A549 (cell line): Measurements from ENCODE around the gene NEK11. TPM values are rescaled to one million over a fixed set of nuclear protein-coding genes. Genes with fewer than 3 reads are reported as not detected.

Experiments used
- ATAC-seq, 2 experiments: fragments of 200-7000 bp in 1 of 2; fragments of >200 bp in 1 of 2; cut with Nextera tagmentation in 1 of 2; cut with Tn5 transposase in 1 of 2; 3 replicates each; pipeline versions ENCODE4 v1.8.0 to v1.9.1; 2018 to 2020; ENCODE audit warnings: mild to moderate bottlenecking in 1 of 2, moderate library complexity in 1 of 2
- CTCF ChIA-PET: fragments of 300-600 bp; sonication (Branson Sonifier 250); formaldehyde crosslinking; extraction: SDS; loops from one replicate; lab custom pipeline; 2021; ENCODE audit warnings: antibody characterized with exemption, inconsistent platforms; lab: Yijun Ruan, JAX
- POLR2A ChIA-PET: fragments of 350-600 bp; formaldehyde crosslinking; extraction: SDS; loops from one replicate; lab custom pipeline; 2021; ENCODE audit warnings: antibody characterized with exemption, inconsistent platforms; lab: Yijun Ruan, JAX
- DNase-seq, 2 experiments: peaks; one replicate each; pipeline versions ENCODE4 v3.0.0 to v3.0.0-alpha.2; 2011 to 2016; ENCODE audit warnings: low read depth in 1 of 2, low spot score in 1 of 2
- FAIRE-seq: peaks from 2 replicates; lab custom pipeline; 2011; peaks lifted over from hg19 to GRCh38; lab: Jason Lieb, UNC
- H3K27ac ChIP-seq, 2 experiments: fragments of >200 bp; sonication (Bioruptor Twin); formaldehyde crosslinking; 3 replicates each; pipeline ENCODE4 v1.5.1; 2016 to 2017
- H3K4me1 ChIP-seq: fragments of >200 bp; sonication (Bioruptor Twin); formaldehyde crosslinking; 3 replicates; pipeline ENCODE4 v1.6.1; 2016
- H3K4me2 ChIP-seq: fragments of >200 bp; sonication (Bioruptor Twin); formaldehyde crosslinking; 3 replicates; pipeline ENCODE4 v1.6.1; 2016
- H3K4me3 ChIP-seq: fragments of >200 bp; sonication (Bioruptor Twin); formaldehyde crosslinking; 3 replicates; pipeline ENCODE4 v1.5.1; 2016
- H3K9me3 ChIP-seq: fragments of >200 bp; sonication (Bioruptor Twin); formaldehyde crosslinking; 3 replicates; pipeline ENCODE4 v1.6.1; 2016
- CBX2 ChIP-seq: fragments of 200-600 bp; sonication (generic); IDR thresholded peaks from 2 replicates; pipeline ENCODE4 v1.6.1; 2016; ENCODE audit warnings: low read depth, mild to moderate bottlenecking, borderline replicate concordance
- CHD2 ChIP-seq: fragments of 150-350 bp; IDR thresholded peaks from 2 replicates; pipeline ENCODE4 v1.6.1; 2014; ENCODE audit warnings: low read length; ENCODE audit not compliant: partially characterized antibody
- CHD4 ChIP-seq: fragments of 200-600 bp; sonication (generic); IDR thresholded peaks from 2 replicates; pipeline ENCODE4 v1.6.1; 2016; ENCODE audit warnings: antibody characterized with exemption, mild to moderate bottlenecking, borderline replicate concordance
- EHF ChIP-seq: fragments of 250-450 bp; sonication (Bioruptor Pico); IDR thresholded peaks from 2 replicates; pipeline ENCODE4 v1.5.0; 2020; ENCODE audit warnings: mild to moderate bottlenecking
- EP300 ChIP-seq, 2 experiments: fragments of >200 bp; sonication (Bioruptor Twin); formaldehyde crosslinking; IDR thresholded peaks; 2 replicates in 1 of 2; 3 replicates in 1 of 2; pipeline ENCODE4 v1.6.1; 2016 to 2017
- FOXS1 ChIP-seq: fragments of 250-450 bp; sonication (Bioruptor Pico); IDR thresholded peaks from 2 replicates; pipeline ENCODE4 v1.5.0; 2020; ENCODE audit warnings: mild to moderate bottlenecking, moderate library complexity
- GATA3 ChIP-seq: IDR thresholded peaks from 2 replicates; pipeline ENCODE4 v1.6.1; 2012; ENCODE audit warnings: borderline replicate concordance
- HDAC2 ChIP-seq: fragments of 200-600 bp; sonication (generic); IDR thresholded peaks from 2 replicates; pipeline ENCODE4 v1.6.1; 2016
- HOXB5 ChIP-seq: fragments of 250-450 bp; sonication (Bioruptor Pico); IDR thresholded peaks from 2 replicates; pipeline ENCODE4 v1.5.0; 2020; ENCODE audit warnings: mild to moderate bottlenecking, moderate library complexity
- JUN ChIP-seq, 2 experiments: fragments of >200 bp; sonication (Bioruptor Twin); formaldehyde crosslinking; IDR thresholded peaks; 2 replicates in 1 of 2; 3 replicates in 1 of 2; pipeline ENCODE4 v1.6.1; 2016 to 2017
- JUNB ChIP-seq: fragments of >200 bp; sonication (Bioruptor Twin); formaldehyde crosslinking; IDR thresholded peaks from 2 replicates; pipeline ENCODE4 v1.6.1; 2016
- MAFK ChIP-seq: fragments of 450-650 bp; IDR thresholded peaks from 2 replicates; pipeline ENCODE4 v1.6.1; 2014; ENCODE audit not compliant: partially characterized antibody
- NPAS2 ChIP-seq: fragments of 250-450 bp; sonication (Bioruptor Pico); IDR thresholded peaks from 2 replicates; pipeline ENCODE4 v1.8.0; 2022; ENCODE audit warnings: mild to moderate bottlenecking, moderate library complexity, borderline replicate concordance
- PBX3 ChIP-seq: IDR thresholded peaks from 2 replicates; pipeline ENCODE4 v1.6.1; 2012
- RFX5 ChIP-seq: fragments of 450-650 bp; IDR thresholded peaks from 2 replicates; pipeline ENCODE4 v1.7.1; 2014; ENCODE audit warnings: antibody characterized with exemption, mild to moderate bottlenecking, moderate library complexity
- TFCP2L1 ChIP-seq: fragments of 250-450 bp; sonication (Bioruptor Pico); IDR thresholded peaks from 2 replicates; pipeline ENCODE4 v1.5.0; 2021; ENCODE audit warnings: mild to moderate bottlenecking
- ZSCAN20 ChIP-seq: fragments of 250-450 bp; sonication (Bioruptor Pico); IDR thresholded peaks from 2 replicates; pipeline ENCODE4 v1.8.0; 2022; ENCODE audit warnings: mild to moderate bottlenecking, moderate library complexity
- WGBS: methylation state at CpG from one replicate; pipeline ENCODE4 v1.1.6; 2017; ENCODE audit errors: missing lambda C conversion rate; 5-methylcytosine and 5-hydroxymethylcytosine counted together
- polyA plus RNA-seq, 4 experiments: library from polyadenylated mRNA; depleted of rRNA in 3 of 4; stranded (reverse); fragments of >200 nt; fragmentation: RNase III in 1 of 4; extraction: RNeasy Plus Mini Kit Qiagen cat#74134 plus additional on column Dnase treatment in 1 of 4; gene quantifications; 2 replicates in 3 of 4; 3 replicates in 1 of 4; pipeline ENCODE4 v1.2.3, GENCODE V29; 2011 to 2017
- TF ChIP-seq, protein P1 (sequence below): fragments of 250-450 bp; sonication (Bioruptor Pico); IDR thresholded peaks from 2 replicates; pipeline ENCODE4 v1.5.0; 2021; ENCODE audit warnings: mild to moderate bottlenecking, moderate library complexity, borderline replicate concordance
- TF ChIP-seq, protein P2 (sequence below): fragments of 150-350 bp; IDR thresholded peaks from 2 replicates; pipeline ENCODE4 v1.6.1; 2014; ENCODE audit warnings: low read depth, mild to moderate bottlenecking, low read length
- TF ChIP-seq, protein P3 (sequence below): IDR thresholded peaks from 2 replicates; pipeline ENCODE4 v1.6.1; 2012
- TF ChIP-seq, protein P4 (sequence below): fragments of 200-600 bp; sonication (generic); IDR thresholded peaks from 2 replicates; pipeline ENCODE4 v1.6.1; 2016; ENCODE audit warnings: antibody characterized with exemption, mild to moderate bottlenecking, moderate library complexity

The NEK11 gene
- polyA plus RNA-seq, 2 of the 4 experiments (the other 2 are of a cell fraction) = 5.8 to 8.9 TPM

DNA sequence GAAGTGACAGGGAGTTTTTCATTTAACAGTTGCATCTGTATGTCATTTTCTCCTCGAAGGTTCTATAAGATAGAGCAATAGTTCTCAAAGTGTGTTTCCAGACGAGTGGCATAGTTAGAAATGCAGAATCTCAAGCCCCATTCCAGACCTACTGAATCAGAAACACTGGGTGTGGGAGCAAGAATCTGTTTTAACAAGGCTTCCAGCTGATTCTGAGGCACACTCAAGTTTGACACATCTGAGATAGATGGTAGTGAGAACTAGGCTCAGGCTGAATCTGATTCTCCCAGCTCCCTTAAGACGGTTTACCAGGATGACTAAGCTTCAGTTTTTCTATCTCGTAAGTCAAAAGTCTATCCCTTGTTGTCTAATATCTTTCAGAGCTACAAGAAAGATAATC lies 195.1 kb downstream of the NEK11 start:
- H3K4me3 ChIP-seq = no peak overlapping the region
- FAIRE-seq (no peak), DNase-seq (peak in 1 of 2 experiments; percentile 3), ATAC-seq (no peak)
- CTCF ChIA-PET = no interaction called here
- no peak for TF ChIP-seq ZSCAN20 (CRISPR knock-in tag)
- no peak for TF ChIP-seq JUN (IDR thresholded peaks at IDR 0.05)
- TF ChIP-seq GATA3 = no peak
- no peak for TF ChIP-seq PBX3
- no peak for TF ChIP-seq RFX5
- no peak for TF ChIP-seq HDAC2
- TF ChIP-seq, protein P1, sequence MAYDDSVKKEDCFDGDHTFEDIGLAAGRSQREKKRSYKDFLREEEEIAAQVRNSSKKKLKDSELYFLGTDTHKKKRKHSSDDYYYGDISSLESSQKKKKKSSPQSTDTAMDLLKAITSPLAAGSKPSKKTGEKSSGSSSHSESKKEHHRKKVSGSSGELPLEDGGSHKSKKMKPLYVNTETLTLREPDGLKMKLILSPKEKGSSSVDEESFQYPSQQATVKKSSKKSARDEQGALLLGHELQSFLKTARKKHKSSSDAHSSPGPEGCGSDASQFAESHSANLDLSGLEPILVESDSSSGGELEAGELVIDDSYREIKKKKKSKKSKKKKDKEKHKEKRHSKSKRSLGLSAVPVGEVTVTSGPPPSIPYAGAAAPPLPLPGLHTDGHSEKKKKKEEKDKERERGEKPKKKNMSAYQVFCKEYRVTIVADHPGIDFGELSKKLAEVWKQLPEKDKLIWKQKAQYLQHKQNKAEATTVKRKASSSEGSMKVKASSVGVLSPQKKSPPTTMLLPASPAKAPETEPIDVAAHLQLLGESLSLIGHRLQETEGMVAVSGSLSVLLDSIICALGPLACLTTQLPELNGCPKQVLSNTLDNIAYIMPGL (CRISPR knock-in tag) = no peak
- TF ChIP-seq, protein P2, sequence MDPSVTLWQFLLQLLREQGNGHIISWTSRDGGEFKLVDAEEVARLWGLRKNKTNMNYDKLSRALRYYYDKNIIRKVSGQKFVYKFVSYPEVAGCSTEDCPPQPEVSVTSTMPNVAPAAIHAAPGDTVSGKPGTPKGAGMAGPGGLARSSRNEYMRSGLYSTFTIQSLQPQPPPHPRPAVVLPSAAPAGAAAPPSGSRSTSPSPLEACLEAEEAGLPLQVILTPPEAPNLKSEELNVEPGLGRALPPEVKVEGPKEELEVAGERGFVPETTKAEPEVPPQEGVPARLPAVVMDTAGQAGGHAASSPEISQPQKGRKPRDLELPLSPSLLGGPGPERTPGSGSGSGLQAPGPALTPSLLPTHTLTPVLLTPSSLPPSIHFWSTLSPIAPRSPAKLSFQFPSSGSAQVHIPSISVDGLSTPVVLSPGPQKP = no peak
- TF ChIP-seq HOXB5 (CRISPR knock-in tag) = no peak
- no peak for TF ChIP-seq FOXS1 (CRISPR knock-in tag)
- no peak for TF ChIP-seq JUNB
- TF ChIP-seq TFCP2L1 (CRISPR knock-in tag) = no peak
- TF ChIP-seq, protein P3, sequence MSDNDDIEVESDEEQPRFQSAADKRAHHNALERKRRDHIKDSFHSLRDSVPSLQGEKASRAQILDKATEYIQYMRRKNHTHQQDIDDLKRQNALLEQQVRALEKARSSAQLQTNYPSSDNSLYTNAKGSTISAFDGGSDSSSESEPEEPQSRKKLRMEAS = no peak
- TF ChIP-seq EP300 (IDR thresholded peaks at IDR 0.05) = no peak
- no peak for TF ChIP-seq CBX2
- TF ChIP-seq CHD2 = no peak
- TF ChIP-seq, protein P4, sequence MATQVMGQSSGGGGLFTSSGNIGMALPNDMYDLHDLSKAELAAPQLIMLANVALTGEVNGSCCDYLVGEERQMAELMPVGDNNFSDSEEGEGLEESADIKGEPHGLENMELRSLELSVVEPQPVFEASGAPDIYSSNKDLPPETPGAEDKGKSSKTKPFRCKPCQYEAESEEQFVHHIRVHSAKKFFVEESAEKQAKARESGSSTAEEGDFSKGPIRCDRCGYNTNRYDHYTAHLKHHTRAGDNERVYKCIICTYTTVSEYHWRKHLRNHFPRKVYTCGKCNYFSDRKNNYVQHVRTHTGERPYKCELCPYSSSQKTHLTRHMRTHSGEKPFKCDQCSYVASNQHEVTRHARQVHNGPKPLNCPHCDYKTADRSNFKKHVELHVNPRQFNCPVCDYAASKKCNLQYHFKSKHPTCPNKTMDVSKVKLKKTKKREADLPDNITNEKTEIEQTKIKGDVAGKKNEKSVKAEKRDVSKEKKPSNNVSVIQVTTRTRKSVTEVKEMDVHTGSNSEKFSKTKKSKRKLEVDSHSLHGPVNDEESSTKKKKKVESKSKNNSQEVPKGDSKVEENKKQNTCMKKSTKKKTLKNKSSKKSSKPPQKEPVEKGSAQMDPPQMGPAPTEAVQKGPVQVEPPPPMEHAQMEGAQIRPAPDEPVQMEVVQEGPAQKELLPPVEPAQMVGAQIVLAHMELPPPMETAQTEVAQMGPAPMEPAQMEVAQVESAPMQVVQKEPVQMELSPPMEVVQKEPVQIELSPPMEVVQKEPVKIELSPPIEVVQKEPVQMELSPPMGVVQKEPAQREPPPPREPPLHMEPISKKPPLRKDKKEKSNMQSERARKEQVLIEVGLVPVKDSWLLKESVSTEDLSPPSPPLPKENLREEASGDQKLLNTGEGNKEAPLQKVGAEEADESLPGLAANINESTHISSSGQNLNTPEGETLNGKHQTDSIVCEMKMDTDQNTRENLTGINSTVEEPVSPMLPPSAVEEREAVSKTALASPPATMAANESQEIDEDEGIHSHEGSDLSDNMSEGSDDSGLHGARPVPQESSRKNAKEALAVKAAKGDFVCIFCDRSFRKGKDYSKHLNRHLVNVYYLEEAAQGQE = no peak
- H3K9me3 ChIP-seq = no peaks in the 10 kb centered on the region
- POLR2A ChIA-PET = no interaction called here
- H3K4me2 ChIP-seq = no peak overlapping the region
- H3K27ac ChIP-seq = no peak overlapping the region
- H3K4me1 ChIP-seq = peaks cover 17% of the 10 kb centered on the region
- 50% methylated on average over 4 of the region's 4 CpGs for WGBS

DNA sequence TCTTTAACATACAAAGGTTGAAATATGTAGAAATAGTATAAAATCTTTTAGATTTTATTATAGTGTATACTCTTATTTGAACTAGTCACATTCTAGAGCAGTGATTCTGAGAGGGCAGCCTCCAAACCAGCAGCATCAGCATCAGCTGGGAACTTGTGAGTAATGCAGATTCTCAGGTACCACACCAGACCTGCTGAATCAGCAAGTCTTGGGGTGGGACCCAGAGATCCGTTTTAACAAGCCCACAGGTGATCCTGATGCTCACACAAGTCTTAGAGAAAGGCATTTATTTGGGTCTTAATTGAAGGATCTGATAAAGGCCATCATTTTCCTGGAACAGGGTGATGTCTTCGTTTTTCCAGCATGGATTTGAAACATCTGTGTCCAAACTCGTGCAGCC lies 195.9 kb downstream of the NEK11 start:
- no peak overlapping the region for H3K4me2 ChIP-seq
- 44% methylated on average over 3 of the region's 3 CpGs for WGBS
- DNase-seq = no peak
- ChIA-PET CTCF (no interaction called here), POLR2A (no interaction called here)
- no peaks in the 10 kb centered on the region for H3K9me3 ChIP-seq
- TF ChIP-seq EHF (no peak), CHD4 (no peak), FOXS1 (CRISPR knock-in tag) (no peak), MAFK (peak; percentile 74), NPAS2 (CRISPR knock-in tag) (no peak)
- TF ChIP-seq, protein P1 (CRISPR knock-in tag) = no peak
- no peak for ATAC-seq
- FAIRE-seq = no peak
- no peak overlapping the region for H3K27ac ChIP-seq
- H3K4me3 ChIP-seq = no peak overlapping the region
- H3K4me1 ChIP-seq = peaks cover 8% of the 10 kb centered on the region; the same call in 2 of the 3 replicates
